ENCODE data around the gene ZNF644. TPM values are rescaled to one million over a fixed set of nuclear protein-coding genes. Genes with fewer than 3 reads are reported as not detected.
"Not testable (repeated sequence)": the region's sequence is repeated elsewhere in the genome, so short reads cannot be mapped to it uniquely, and the experiment has no call there.

Gene ZNF644
- total RNA-seq: 78.4 and 98.4 TPM in 2 replicates

DNA sequence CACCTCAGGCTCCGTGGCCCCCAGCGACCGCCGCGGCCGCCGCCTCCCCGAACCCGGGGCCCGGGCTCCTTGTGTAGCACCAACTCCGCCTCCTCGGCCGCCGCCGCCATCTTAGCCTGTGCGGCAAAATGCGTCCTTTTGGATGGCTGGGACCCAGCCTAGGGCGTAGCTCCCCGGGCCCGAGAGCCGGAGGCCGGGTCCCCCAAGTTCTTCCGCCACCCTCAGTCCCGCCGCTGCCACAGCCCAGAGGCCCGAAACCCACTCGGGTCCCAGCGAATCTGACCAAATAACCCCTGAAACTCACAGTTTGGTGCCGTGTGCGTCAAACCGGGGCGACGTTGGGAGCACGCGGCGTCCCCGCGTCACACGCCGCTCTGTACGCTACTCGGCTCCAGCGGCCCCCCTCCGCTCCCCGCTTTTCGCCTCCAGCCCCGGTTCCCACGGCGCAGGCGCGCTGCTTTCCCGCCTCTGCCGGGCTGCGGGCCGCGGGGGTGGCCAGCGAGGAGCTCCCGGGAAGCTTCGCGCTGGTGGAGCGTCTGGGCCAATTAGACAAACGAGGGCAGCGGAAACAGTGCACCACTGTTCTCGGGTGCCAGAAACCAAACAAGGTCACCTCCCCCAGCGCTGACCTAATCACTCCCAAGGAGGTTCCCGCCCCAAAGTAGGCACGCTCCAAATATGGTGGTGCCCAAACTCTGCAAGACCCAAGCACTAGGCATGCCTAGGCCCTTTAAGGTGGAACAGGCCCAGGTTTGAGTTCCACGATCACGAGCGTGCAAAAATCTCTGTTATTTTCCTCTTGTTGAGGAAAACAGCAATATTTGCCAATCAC, at the start of gene ZNF644:
Gene ZNF644 (minus strand): TSS at position 350 of the 832 bp plus-strand sequence. CDS start 39,682 bp downstream, outside the sequence.
- ATAC-seq (ENCODE audit: low read depth) (peak; percentile 81), DNase-seq (peak; percentile 80)
- Mint-ChIP-seq H3K4me3 (peak within 1 kb of the TSS; percentile 95), H3K4me1 (peaks cover 83% of the 10 kb centered on the region), H3K27me3 (no peaks in the 10 kb centered on the region), H3K27ac (peak within 1 kb of the TSS; percentile 99), H3K9me3 (no peaks in the 10 kb centered on the region), H3K36me3 (ENCODE audit: low read depth) (peaks cover 33% of the 10 kb centered on the region)
- ChIA-PET POLR2A (interaction anchor here (0.6 to 2.6 kb wide), 11 partner anchors 12 to 1953 kb away, joined by 3 to 17 read pairs (median 4); no protein-coding TSS in a partner anchor), CTCF (interaction anchor here (3.0 kb wide), 1 partner anchor 144 kb away, joined by 19 read pairs; no protein-coding TSS in a partner anchor)
- TF ChIP-seq, protein P1, sequence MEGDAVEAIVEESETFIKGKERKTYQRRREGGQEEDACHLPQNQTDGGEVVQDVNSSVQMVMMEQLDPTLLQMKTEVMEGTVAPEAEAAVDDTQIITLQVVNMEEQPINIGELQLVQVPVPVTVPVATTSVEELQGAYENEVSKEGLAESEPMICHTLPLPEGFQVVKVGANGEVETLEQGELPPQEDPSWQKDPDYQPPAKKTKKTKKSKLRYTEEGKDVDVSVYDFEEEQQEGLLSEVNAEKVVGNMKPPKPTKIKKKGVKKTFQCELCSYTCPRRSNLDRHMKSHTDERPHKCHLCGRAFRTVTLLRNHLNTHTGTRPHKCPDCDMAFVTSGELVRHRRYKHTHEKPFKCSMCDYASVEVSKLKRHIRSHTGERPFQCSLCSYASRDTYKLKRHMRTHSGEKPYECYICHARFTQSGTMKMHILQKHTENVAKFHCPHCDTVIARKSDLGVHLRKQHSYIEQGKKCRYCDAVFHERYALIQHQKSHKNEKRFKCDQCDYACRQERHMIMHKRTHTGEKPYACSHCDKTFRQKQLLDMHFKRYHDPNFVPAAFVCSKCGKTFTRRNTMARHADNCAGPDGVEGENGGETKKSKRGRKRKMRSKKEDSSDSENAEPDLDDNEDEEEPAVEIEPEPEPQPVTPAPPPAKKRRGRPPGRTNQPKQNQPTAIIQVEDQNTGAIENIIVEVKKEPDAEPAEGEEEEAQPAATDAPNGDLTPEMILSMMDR (IDR thresholded peaks at IDR 0.05): no peak
- intact Hi-C loops (cut with micrococcal nuclease): loop anchor here (1.0 to 10.0 kb wide), 8 partner anchors 33 to 1273 kb away; partner anchors contain the start of genes CDC7, GLMN, HFM1 and RPAP2

DNA sequence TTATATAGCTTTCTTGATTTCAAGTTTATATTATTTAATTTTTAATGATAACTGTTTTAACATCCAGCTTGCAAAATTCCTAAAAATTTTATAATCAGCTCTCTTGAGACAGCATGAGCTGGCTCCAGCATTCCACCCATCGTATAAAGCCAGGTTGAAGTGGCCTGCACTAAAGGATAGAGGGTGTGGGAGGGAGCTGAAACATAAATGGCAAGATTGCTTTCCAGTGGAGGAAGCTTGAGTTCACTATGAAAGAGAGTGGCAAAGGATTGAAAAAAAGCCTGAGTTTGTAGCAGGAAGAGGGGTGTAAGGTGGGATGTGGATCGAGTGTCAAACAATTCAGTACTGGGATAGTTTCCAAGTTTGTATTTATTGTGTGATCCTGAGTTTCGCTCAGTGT, 48.5 kb upstream of the ZNF644 start:
- ATAC-seq (ENCODE audit: low read depth): no peak
- intact Hi-C loops (cut with micrococcal nuclease): no loop called here
- H3K27me3 Mint-ChIP-seq: peaks cover 4% of the 10 kb centered on the region
- DNase-seq: no peak
- H3K9me3 Mint-ChIP-seq: peaks cover 7% of the 10 kb centered on the region
- peaks cover 9% of the 10 kb centered on the region for H3K4me1 Mint-ChIP-seq
- ChIA-PET POLR2A (no interaction called here), CTCF (no interaction called here)
- no peak overlapping the region for H3K27ac Mint-ChIP-seq
- no peak overlapping the region for H3K4me3 Mint-ChIP-seq
- TF ChIP-seq, protein P1 (IDR thresholded peaks at IDR 0.05): no peak
- no peaks in the 10 kb centered on the region for H3K36me3 Mint-ChIP-seq (ENCODE audit: low read depth)

DNA sequence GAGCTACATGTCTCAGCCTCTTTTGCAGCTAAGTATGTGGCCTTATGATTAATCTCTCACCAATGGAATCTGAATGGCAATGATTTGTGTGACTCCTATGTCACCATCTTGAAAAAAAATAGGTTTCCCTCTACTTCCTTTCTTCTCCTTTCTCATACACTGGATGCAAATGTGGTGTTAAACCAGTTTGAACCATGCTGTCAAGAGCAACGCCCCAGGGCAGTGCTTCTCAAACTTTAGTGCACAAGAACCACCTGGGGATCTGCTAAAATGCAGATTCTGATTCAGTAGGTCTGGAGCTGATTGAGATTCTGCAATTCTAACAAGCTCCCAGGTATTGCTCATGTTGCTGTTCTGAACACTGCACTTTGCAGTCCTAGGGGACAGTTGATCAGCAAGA, 44.7 kb upstream of the ZNF644 start:
- no peak overlapping the region for H3K27ac Mint-ChIP-seq

DNA sequence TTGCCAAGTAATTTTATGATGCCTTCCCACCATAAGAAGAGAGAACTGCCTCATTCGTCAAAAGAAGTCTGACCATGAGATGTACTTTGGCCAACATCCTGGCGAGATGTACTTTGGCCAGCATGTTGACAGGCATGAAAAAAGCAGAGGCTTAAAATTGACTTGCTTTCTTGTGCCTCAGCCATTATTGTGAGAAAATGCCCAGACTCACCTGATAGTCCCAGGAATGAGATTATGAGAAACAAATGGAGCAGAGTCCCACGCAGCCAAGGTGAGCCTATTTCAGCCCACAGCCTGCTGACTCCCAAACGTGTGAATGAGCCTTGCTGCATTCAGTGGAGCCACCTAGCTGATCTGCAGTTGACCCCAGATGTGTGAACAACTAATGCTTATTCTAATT, 43.5 kb upstream of the ZNF644 start:
- H3K4me1 Mint-ChIP-seq: peaks cover 23% of the 10 kb centered on the region
- H3K36me3 Mint-ChIP-seq (ENCODE audit: low read depth): peaks cover 15% of the 10 kb centered on the region
- H3K27me3 Mint-ChIP-seq: peaks cover under 1% of the 10 kb centered on the region
- CTCF ChIA-PET: no interaction called here
- ATAC-seq (ENCODE audit: low read depth) (no peak), DNase-seq (no peak)
- TF ChIP-seq, protein P1 (IDR thresholded peaks at IDR 0.05): no peak
- no peak overlapping the region for H3K27ac Mint-ChIP-seq
- intact Hi-C loops (cut with micrococcal nuclease): no loop called here
- H3K4me3 Mint-ChIP-seq: no peak overlapping the region
- POLR2A ChIA-PET: no interaction called here
- peaks cover 24% of the 10 kb centered on the region for H3K9me3 Mint-ChIP-seq

More for the DNA sequence above, 44.7 kb upstream of the ZNF644 start:
- DNase-seq: no peak
- ATAC-seq (ENCODE audit: low read depth): no peak
- Mint-ChIP-seq H3K27me3 (peaks cover 4% of the 10 kb centered on the region), H3K4me1 (peaks cover 23% of the 10 kb centered on the region), H3K36me3 (ENCODE audit: low read depth) (peaks cover 15% of the 10 kb centered on the region), H3K4me3 (no peak overlapping the region), H3K9me3 (peaks cover 20% of the 10 kb centered on the region)
- TF ChIP-seq, protein P1 (IDR thresholded peaks at IDR 0.05): no peak
- ChIA-PET CTCF (no interaction called here), POLR2A (no interaction called here)
- intact Hi-C loops (cut with micrococcal nuclease): no loop called here

DNA sequence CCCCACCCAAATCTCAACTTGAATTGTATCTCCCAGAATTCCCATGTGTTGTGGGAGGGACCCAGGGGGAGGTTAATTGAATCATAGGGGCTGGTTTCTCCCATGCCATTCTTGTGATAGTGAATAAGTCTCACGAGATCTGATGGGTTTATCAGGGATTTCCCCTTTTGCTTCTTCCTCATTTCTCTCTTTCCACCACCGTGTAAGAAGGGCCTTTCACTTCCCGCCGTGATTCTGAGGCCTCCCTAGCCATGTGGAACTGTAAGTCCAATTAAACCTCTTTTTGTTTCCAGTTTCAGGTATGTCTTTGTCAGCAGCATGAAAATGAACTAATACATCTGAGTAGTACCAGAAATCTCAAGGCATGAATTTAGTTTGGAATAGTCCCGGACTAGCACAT, 41.6 kb upstream of the ZNF644 start:
- intact Hi-C loops (cut with micrococcal nuclease): loop anchor here (1.0 kb wide), 2 partner anchors 8 to 41 kb away; partner anchors contain the start of gene ZNF644

More for the DNA sequence above, 41.6 kb upstream of the ZNF644 start:
- H3K27me3 Mint-ChIP-seq, POLR2A ChIA-PET, DNase-seq, CTCF ChIA-PET: not testable (repeated sequence)
- Mint-ChIP-seq H3K27ac (peak overlapping the region; percentile 86), H3K9me3 (peaks cover 23% of the 10 kb centered on the region), H3K36me3 (ENCODE audit: low read depth) (peaks cover 15% of the 10 kb centered on the region), H3K4me1 (peaks cover 32% of the 10 kb centered on the region), H3K4me3 (peak overlapping the region; percentile 52)
- peak; percentile 57 for ATAC-seq (ENCODE audit: low read depth)

All from activated B cell treated with CpG ODN at 0.5 μM for 24 hours (primary cell).